ENCODE measurements around the gene SELPLG.
A peak's percentile ranks its signal among the peaks of the same experiment; 100 is the strongest.
"Not testable (repeated sequence)": the region's sequence is repeated elsewhere in the genome, so short reads cannot be mapped to it uniquely, and the experiment has no call there.

SELPLG gene

GRCh38 chr12:108633534-108634248, at the start of gene SELPLG:
TSS of gene SELPLG (minus strand) at chr12:108633894. CDS start at chr12:108624307, 9,587 bp downstream.
- no peak for DNase-seq

DNA sequence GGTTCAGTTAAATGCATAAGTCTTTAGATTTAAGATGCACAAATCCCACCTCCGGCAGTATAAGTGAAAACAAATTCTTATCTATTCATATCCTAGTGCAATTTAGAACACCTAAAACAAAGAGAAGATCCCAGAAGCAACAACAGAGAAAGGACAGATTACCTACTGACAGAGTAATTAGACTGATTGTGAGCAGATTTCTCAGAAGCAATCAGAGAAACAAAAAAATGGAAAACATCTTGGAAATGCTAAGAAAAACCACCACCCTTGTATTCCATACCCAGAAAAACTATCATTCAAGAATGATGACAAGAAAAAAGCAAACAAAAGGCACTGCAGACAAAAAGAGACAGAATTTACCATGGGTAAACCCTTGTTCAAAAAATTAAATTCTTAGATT, 47.6 kb upstream of the SELPLG start:
- DNase-seq = no peak

DNA sequence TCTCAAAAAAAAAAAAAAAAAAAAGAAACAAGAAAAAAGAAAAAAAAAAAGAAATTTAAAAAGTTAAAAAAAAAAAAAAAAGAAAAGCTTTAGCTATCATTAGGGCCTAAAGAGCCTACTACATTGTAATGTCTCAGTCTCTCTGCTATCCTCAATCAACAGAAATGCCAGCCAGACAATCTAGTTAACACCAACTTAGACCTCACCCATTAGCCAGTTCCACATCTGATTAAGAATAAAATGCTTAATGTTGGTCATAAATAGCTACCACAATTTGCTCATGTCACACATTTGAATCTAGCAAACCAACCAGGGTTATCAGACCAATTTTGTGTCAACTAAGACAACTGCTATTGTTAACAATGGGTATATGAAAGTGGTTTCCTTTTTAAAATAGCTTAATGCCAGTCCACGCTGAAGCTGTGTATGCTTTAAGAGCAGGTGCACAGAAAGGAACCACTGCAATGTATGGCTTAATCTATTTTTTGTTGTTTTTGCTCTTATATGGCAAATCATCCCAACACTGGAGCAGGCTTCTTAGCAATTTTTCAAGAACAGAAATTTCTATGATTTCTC, 45.5 kb upstream of the SELPLG start:
- DNase-seq = no peak

GRCh38 chr12:108678104-108678730, 44.5 kb upstream of the SELPLG start:
- DNase-seq = no peak

GRCh38 chr12:108677381-108677780, 43.7 kb upstream of the SELPLG start:
- no peak for DNase-seq

DNA sequence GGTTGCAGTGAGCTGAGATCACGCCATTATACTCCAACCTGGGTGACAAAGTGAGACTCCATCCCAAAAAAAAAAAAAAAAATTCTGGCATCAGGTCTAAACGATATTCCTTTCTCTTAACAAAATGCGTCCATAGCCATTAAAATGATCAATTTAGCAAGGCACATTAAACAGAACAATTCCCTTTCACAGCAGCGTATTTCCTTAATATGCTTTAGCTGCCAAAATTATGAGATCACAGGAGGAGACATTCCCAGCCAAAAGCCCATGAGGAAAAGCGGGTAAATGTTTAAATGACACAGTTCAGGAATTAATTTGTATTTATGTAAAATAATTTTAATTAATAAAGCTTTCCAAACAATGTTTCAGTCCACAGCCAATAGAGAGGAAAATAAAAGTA, 43.0 kb upstream of the SELPLG start:
- DNase-seq = no peak

DNA sequence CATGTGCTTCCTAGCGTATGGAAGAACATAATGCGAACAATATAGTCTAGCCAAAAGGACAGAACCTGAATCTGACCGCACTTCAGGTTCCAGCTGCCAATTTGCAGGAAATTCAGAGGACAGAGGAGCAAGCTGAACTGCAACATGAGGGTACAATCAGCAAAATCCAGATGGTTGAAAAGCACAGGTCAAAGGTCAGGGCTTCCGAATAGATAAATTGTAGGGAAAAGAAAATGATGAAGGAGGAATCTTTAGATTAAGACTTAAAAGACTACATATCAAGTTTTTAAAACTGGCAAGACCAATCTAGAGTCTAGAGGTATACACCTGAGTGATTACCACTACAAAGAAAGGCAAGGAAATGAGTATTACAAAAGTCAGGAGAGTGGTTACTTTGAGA, 42.1 kb upstream of the SELPLG start:
- DNase-seq = no peak

GRCh38 chr12:108672054-108672453, 38.4 kb upstream of the SELPLG start:
- no peak for DNase-seq

DNA sequence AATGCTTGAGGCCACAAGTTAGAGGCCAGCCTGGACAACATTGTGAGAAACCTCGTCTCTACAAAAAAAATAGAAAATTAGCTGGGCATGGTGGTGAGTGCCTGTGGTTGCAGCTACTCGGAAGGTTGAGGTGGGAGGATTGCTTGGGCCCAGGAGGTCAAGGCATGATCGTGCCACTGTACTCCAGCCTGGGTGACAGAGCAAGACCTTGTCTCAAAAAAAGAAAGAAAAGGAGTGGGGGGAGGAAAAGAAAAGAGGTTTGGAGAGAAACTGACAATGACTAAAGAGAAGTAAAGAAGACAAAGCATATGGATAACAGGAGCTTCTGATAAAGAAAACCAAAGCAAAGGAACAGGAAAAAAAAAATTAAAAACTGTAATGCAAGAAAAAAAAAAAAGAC, 37.4 kb upstream of the SELPLG start:
- no peak for DNase-seq

GRCh38 chr12:108670066-108670631, 36.5 kb upstream of the SELPLG start:
- no peak for DNase-seq

- DNase-seq = no peak
Measured at GRCh38 chr12:108668542-108668941, 34.8 kb upstream of the SELPLG start.

DNA sequence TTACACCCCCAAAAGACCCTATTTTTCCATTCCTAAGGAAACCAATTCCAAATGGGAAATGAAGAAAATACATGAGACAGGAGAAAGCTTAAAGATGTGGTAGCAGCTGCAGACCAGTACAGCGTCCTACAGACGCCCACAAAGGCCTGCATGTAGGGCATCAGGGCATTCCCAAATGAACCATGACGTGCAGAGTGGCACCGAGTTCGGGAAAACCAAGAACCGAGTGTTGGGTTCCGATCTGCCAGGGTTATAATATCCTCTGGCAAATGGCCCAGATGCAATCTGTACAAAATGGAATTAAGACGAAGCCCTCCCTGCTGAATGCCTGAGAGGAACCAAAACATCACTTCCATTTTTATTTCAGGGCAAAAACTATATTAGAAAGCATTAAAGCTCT, 34.4 kb upstream of the SELPLG start:
- DNase-seq = no peak

GRCh38 chr12:108667349-108667748, 33.7 kb upstream of the SELPLG start:
- no peak for DNase-seq

DNA sequence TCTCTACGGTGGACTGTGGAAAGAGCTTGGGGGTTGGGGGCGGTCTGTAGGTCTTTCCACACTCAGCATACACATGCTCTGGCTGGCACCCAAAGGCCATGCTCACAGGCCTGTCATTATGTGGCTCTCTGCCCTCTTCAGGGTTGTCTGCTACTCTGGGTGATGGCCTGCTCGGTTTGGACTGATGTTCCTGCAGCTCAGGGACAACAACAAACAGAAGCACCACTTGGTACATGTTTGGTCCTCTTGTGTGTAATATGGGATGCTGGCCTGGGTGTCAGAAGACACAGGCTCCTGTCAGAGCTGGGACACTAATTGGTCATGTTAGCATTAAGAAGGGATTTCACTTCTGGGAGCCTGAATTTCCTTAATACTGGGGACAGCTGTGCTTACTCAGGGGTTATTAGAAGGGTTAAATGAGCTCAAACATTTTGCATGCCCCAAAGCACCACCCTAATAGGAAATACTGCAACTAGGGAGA, 32.7 kb upstream of the SELPLG start:
- DNase-seq = peak; percentile 72

GRCh38 chr12:108665608-108666202, 32.0 kb upstream of the SELPLG start:
- no peak for DNase-seq

DNA sequence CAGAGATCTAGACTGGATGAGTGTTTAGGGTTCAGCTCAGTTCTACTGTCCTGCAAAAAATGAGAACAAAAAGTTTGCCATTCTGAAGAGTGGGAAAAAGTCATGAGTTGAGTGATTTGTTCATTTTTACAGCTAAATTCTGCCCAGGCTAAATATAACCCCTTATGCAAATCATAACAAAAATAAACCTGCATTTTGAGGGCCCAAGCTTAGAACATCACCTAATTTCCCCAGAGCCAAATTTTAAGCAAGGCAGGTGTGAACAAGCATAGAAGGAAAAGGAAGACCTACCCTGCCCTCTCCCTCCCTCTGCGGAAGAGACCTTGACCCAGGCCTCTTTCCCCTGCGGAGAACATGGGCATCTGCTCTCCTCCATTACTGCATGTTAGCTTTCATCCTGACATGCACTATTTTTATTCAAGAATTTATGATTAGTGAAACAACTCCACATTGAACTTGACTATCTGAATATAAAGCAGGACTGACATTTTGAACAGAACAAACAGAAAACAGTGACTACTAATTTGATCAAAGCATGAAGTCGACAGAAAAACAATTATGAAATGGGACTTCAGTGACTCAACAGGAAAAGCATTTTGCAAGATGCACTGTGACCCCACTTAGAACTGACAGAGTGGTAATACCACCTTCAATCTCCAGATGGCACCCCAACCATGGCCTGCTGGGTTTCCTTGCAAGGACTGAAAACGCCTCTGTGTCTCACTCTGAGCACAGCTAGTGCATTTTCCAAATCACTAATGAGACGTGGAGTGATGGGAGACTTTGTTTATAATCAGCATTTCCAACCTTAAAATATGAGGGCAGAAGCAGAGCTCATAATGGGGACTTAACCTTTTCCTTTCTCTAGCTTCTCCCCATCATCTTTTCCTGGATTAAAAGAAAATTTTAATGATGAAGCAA, 30.9 kb upstream of the SELPLG start:
- peak; percentile 91 for DNase-seq

GRCh38 chr12:108663324-108664015, 29.8 kb upstream of the SELPLG start:
- DNase-seq = no peak

- not testable (repeated sequence) for DNase-seq
Measured at GRCh38 chr12:108658115-108658514, 24.4 kb upstream of the SELPLG start.

DNA sequence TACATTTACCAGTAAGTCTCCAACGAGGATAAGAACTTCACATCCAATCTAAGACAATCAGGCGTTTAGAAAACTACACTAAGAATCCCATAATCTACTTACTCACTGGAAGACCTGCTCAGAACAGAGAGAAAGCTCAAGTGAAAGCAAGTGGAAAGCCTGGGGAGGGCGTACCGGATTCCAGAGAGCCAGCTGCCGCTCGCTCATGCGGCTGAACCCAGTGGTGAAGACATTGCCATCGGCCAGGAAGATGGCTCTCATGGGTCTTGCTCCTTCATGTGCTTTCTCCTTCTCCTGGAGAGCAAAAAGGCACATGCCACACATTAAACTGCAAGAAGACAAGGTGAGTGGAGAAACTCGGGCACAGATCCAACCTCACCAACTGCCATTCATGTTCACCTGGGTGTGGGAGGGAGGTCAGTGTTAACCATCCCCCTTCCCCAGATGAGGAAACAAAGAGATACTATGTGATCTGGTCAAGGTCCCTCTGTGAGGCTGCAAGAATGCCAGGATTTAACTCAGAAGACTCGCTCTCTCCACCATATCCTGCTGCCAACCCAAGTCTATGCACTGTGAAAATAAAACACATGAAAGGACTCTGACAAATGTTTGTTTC, 23.5 kb upstream of the SELPLG start:
- DNase-seq = no peak

DNA sequence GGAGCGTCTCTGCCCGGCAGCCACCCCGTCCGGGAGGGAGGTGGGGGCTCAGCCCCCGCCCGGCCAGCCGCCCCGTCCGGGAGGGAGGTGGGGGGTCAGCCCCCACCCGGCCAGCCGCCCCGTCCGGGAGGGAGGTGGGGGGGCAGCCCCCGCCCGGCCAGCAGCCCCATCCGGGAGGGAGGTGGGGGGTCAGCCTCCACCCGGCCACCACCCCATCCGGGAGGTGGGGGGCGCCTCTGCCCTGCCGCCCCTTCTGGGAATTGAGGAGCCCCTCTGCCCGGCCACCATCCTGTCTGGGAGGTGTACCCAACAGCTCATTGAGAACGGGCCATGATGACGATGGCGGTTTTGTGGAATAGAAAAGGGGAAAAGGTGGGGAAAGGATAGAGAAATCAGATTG, 22.6 kb upstream of the SELPLG start:
- DNase-seq = not testable (repeated sequence)

DNA sequence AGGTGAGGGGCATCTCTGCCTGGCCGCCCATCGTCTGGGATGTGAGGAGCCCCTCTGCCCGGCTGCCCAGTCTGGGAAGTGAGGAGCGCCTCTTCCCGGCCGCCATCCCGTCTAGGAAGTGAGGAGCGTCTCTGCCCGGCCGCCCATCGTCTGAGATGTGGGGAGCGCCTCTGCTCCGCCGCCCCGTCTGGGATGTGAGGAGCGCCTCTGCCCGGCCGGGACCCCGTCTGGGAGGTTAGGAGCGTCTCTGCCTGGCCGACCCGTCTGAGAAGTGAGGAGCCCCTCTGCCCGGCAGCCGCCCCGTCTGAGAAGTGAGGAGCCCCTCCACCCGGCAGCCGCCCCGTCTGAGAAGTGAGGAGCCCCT, 22.1 kb upstream of the SELPLG start:
- not testable (repeated sequence) for DNase-seq

Measured in right hindlimb (tissue), 1 donor.